Parathyroid adenoma (tissue), 2 donors: Measurements from ENCODE around the gene ARHGEF38.

Experiments
- H2AFZ ChIP-seq: fragments of 300-600 bp; sonication (generic); one replicate; pipeline ENCODE4 v1.7.0; 2017; ENCODE audit warnings: antibody characterized with exemption, mild to moderate bottlenecking
- H3K27ac ChIP-seq: fragments of 300-600 bp; sonication (generic); one replicate; pipeline ENCODE4 v1.7.0; 2017
- H3K27me3 ChIP-seq: fragments of 300-600 bp; sonication (generic); one replicate; pipeline ENCODE4 v1.7.0; 2017; ENCODE audit warnings: low read length; ENCODE audit not compliant: control insufficient read depth, insufficient read depth
- H3K36me3 ChIP-seq: fragments of 300-600 bp; sonication (generic); one replicate; pipeline ENCODE4 v1.7.0; 2017; ENCODE audit warnings: low read length; ENCODE audit not compliant: control insufficient read depth, insufficient read depth
- H3K4me1 ChIP-seq: fragments of 300-600 bp; sonication (generic); one replicate; pipeline ENCODE4 v1.7.0; 2017; ENCODE audit warnings: control low read depth
- H3K4me2 ChIP-seq: fragments of 300-600 bp; sonication (generic); one replicate; pipeline ENCODE4 v1.7.0; 2017; ENCODE audit warnings: low read length
- H3K4me3 ChIP-seq: fragments of 300-600 bp; sonication (generic); one replicate; pipeline ENCODE4 v1.7.0; 2017; ENCODE audit warnings: low read depth, low read length
- H3K79me2 ChIP-seq: fragments of 300-600 bp; sonication (generic); one replicate; pipeline ENCODE4 v1.7.0; 2017; ENCODE audit warnings: control low read depth
- H3K9ac ChIP-seq: fragments of 300-600 bp; sonication (generic); one replicate; pipeline ENCODE4 v1.7.0; 2017; ENCODE audit warnings: mild to moderate bottlenecking
- H3K9me3 ChIP-seq: fragments of 300-600 bp; sonication (generic); one replicate; pipeline ENCODE4 v1.7.0; 2017; ENCODE audit warnings: low read length; ENCODE audit not compliant: control insufficient read depth
- CTCF ChIP-seq: fragments of 300-600 bp; sonication (generic); IDR thresholded peaks from one replicate; pipeline ENCODE4 v1.7.0; 2017; ENCODE audit warnings: antibody characterized with exemption, mild to moderate bottlenecking
- donor health status: primary hyperparathyroidism.

Gene ARHGEF38

GRCh38 chr4:105527081-105527480 lies 25.3 kb upstream of the ARHGEF38 start:
- H2AFZ ChIP-seq: no peak overlapping the region
- no peak overlapping the region for H3K4me3 ChIP-seq
- H3K79me2 ChIP-seq: no peaks in the 10 kb centered on the region
- no peak overlapping the region for H3K4me2 ChIP-seq
- H3K9me3 ChIP-seq: no peaks in the 10 kb centered on the region
- H3K36me3 ChIP-seq: no peaks in the 10 kb centered on the region
- no peaks in the 10 kb centered on the region for H3K27me3 ChIP-seq
- TF ChIP-seq CTCF: no peak
- H3K27ac ChIP-seq: no peak overlapping the region
- no peak overlapping the region for H3K9ac ChIP-seq
- no peaks in the 10 kb centered on the region for H3K4me1 ChIP-seq

DNA sequence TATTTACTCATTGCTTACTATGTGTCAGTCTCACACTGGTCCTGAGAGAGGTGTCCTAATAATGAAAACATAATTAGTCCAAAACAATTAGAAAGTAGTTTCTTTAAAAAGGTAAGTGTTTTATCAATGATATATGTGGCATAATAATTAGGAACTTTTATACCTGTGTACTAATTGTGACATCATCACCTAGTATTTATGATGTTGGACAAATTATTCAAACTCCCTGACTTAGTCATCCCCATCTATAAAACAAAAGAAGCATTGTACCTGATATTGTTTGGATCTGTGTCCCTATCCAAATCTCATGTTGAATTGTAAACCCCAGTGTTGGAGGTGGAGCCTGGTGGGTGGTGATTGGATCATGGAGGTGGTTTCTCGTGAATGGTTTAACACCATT lies 15.8 kb upstream of the ARHGEF38 start:
- H3K79me2 ChIP-seq: no peaks in the 10 kb centered on the region
- no peak overlapping the region for H3K9ac ChIP-seq
- H3K4me1 ChIP-seq: no peaks in the 10 kb centered on the region
- H3K9me3 ChIP-seq: no peaks in the 10 kb centered on the region
- H3K27me3 ChIP-seq: no peaks in the 10 kb centered on the region
- H2AFZ ChIP-seq: no peak overlapping the region
- H3K27ac ChIP-seq: no peak overlapping the region
- TF ChIP-seq CTCF: no peak
- H3K4me3 ChIP-seq: no peak overlapping the region
- H3K4me2 ChIP-seq: no peak overlapping the region
- no peaks in the 10 kb centered on the region for H3K36me3 ChIP-seq

DNA sequence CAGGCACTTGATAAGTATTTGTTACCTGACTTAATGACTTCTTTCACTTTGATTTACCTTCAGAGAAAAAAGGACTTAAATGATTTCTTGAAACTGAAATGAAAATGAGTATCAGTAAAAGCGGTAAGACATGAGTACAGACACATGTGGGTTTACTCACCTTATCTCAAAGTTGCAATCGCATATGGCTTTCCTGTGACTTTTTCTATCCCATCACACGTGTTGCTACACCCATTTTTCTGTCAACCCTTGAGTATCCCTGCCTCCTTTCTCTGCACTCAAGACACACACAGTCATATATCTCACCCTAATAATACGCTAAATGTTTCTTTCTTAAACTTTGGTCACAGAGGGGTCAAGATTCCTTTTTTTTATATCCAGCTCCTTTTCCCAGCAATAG lies 11.0 kb upstream of the ARHGEF38 start:
- Histone ChIP-seq H3K4me3 (no peak overlapping the region), H3K27me3 (no peaks in the 10 kb centered on the region), H3K79me2 (no peaks in the 10 kb centered on the region), H3K36me3 (no peaks in the 10 kb centered on the region), H3K9me3 (no peaks in the 10 kb centered on the region), H2AFZ (no peak overlapping the region), H3K9ac (no peak overlapping the region), H3K27ac (no peak overlapping the region), H3K4me1 (no peaks in the 10 kb centered on the region), H3K4me2 (no peak overlapping the region)
- TF ChIP-seq CTCF: no peak

DNA sequence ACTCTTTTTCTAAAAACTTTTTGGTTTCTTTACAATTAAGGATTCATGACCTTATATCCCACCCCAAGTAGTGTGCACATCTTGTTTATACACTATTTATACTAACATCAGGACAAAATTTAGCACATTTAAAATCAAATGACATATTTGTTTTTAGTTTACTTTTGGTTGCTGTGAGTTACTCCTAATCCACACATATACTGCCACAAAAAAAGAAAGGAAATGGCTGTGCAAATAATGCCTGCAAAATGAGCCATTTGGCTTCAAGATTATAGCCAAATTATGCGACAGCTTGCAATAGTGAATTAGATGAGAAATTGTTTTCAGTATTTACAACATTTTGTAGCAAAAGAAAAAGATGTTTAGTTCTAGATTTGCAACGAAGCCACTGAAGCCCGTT lies 10.4 kb upstream of the ARHGEF38 start:
- H3K4me2 ChIP-seq: no peak overlapping the region
- no peaks in the 10 kb centered on the region for H3K27me3 ChIP-seq
- H3K4me1 ChIP-seq: no peaks in the 10 kb centered on the region
- no peaks in the 10 kb centered on the region for H3K79me2 ChIP-seq
- H3K9ac ChIP-seq: no peak overlapping the region
- H2AFZ ChIP-seq: no peak overlapping the region
- H3K36me3 ChIP-seq: no peaks in the 10 kb centered on the region
- no peak for TF ChIP-seq CTCF
- no peak overlapping the region for H3K4me3 ChIP-seq
- no peaks in the 10 kb centered on the region for H3K9me3 ChIP-seq
- H3K27ac ChIP-seq: no peak overlapping the region

- Histone ChIP-seq H2AFZ (no peak overlapping the region), H3K9me3 (no peaks in the 10 kb centered on the region), H3K27me3 (no peaks in the 10 kb centered on the region), H3K9ac (no peak overlapping the region), H3K27ac (no peak overlapping the region), H3K4me1 (no peaks in the 10 kb centered on the region), H3K79me2 (no peaks in the 10 kb centered on the region), H3K36me3 (no peaks in the 10 kb centered on the region), H3K4me3 (no peak overlapping the region), H3K4me2 (no peak overlapping the region)
- no peak for TF ChIP-seq CTCF
These were observed 9.1 kb upstream of the ARHGEF38 start for GRCh38 chr4:105543346-105543745.
